Fibroblast of upper back skin (primary cell): ENCODE measurements around the gene SRGAP1.
"Not testable (repeated sequence)": the region's sequence is repeated elsewhere in the genome, so short reads cannot be mapped to it uniquely, and the experiment has no call there.

Experiments
- DNase-seq: peaks from one replicate; pipeline ENCODE4 v3.0.0-alpha.2; 2013

SRGAP1 gene

DNA sequence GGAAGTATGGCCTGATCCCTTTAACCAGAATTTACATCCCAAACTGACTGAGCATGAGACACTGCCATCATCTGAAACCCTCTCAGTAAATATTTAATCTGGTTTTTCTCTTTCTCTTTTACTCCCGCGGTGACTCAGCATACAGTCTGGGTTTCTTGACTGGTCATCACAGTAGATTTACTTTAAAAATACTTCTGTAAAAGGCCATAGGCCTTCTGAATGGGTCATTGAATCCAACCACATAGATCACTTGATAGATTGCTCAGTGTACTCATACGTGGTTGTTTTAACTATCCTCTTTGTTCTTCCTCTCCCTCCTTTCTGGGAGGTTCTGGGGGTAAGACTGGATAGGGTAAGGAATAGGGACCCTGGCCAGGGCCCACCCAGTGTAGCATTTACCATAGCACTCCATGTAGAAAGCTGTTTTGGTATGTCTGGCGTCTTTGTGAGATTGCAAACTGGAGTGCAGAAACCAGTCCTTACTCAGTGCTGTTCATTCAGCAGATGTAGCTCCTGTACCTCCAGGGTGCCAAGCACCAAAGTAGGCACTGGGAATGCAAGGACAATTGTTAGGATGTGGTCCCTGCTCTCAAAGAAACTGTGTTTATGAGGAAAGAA, 165.7 kb downstream of the SRGAP1 start:
- DNase-seq, result peak; percentile 77

- no peak for DNase-seq
These were observed 172.0 kb downstream of the SRGAP1 start for GRCh38 chr12:64016521-64016920.

DNA sequence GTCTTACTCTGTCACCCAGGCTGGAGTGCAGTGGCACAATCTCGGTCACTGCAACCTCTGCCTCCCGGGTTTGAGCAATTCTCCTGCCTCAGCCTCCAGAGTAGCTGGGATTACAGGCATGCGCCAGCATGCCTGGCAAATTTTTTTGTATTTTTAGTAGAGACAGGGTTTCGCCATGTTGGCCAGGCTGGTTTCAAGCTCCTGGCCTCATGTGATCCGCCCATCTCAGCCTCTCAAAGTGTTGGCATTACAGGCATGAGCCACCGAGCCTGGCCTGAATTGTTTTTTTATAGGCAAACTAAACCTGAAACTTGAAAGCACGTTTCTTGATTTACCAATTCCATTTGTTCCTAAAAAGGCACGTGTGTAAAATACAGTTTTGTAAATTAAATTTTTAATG, 173.6 kb downstream of the SRGAP1 start:
- not testable (repeated sequence) for DNase-seq

DNA sequence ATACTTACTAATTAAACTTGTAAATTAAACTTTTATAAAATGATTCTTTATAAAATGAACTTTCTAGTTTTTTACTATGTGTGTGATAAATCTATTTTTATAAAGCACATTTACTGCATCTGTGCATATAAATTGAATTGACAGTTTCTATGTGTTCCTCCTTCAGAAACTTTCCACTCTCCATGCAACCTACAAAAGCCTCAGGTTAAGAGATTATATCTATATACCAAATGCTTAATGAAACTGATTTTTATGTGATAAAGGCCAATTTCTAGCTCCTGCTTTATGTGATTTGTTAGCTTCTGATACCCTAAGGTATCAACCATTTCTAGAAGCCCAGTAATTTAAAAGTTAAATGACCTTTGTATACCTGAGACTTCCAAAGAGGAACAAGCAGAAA, 174.0 kb downstream of the SRGAP1 start:
- no peak for DNase-seq

DNA sequence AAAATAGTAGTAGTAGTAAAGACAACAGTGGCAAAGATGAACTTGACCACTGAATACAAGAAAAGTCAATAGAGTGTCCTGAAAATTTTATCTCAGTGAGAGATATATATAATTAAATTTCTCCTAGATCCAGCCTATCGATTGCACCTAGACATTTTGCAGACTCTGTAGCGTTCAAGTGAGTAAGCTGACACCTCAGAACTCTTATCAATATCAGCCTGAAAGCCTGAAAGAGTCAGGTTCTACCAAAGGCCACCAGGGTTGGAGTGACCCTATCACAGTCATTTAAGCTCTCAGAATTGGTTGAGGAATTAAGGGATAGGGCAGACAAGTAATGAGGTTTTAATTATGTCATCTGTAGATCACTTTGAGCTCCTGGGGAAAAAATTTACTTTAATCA, 174.6 kb downstream of the SRGAP1 start:
- DNase-seq, result no peak

- no peak for DNase-seq
These were observed 175.2 kb downstream of the SRGAP1 start for GRCh38 chr12:64019654-64020053.

DNA sequence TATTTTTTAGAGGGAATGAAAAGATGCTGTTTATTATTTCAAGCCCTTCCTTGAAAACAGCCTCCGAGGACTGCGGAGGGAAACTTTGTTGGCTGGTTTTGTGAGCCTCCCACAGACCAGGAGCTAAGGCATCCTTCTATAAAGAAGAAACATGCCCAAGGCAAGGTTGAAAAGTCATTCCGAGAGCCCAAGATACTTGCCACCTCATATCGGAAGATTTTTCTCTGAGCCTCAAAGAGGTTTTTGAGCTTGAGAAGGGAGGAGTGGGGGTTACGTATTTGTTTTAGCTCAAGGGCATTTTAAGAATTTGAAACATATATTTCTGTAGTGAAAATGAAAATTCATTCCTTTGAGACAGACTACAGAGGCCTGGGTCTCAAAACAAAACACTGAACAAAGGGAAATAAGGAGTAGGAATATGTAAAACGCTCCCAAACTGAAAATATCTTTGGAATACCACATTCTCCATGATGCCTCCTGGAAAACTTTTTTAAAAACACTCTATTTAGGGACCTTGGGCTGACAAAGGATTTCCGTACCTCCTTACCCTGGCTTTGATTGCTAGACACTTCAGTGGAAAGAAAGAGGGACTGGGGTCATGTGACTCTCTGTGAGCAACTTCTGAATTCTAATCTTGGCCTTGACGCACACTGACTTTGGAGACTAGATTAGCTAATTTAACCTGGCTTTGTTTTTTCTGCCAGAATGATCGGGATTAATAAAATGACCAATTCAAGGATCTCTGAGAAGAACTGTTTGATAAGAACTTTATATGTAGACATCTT, 180.9 kb downstream of the SRGAP1 start:
- no peak for DNase-seq

DNA sequence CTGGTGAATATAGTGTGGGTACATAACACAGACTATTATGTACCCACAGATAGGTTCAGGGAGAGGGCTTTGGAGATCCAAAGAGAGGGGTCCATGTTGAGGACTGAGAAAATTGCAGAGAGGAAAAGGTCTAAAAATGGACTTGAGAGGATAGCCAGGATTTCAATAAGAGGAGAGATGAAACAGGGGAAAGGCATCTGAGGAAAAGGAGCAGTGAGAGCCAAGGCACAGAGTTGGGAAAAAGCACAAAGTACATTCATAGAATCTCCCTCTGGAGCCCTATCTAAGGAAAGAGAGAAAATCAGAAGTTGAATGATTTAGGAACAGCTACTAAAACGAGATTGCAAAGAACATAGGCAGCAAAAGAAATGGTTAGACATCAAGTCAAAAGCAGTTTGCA, 182.8 kb downstream of the SRGAP1 start:
- no peak for DNase-seq

DNA sequence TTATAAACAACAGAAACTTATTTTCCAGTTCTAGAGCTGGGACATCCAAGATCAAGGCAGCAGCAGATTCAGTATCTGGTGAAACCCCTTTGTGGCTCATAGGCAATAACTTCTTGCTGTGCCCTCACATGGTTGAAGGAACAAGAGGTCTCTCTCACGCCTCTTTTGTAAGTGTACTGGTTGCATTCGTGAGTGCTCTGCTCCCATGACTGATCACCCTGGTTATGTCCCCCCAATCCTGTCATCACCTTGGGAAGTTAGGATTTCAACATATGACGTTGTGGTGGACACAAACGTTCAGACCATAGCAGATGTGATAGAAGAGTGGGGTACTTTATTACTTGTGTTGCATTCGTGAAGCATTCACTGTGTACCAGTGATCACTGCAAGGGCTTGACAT, 184.0 kb downstream of the SRGAP1 start:
- DNase-seq, result peak; percentile 29

DNA sequence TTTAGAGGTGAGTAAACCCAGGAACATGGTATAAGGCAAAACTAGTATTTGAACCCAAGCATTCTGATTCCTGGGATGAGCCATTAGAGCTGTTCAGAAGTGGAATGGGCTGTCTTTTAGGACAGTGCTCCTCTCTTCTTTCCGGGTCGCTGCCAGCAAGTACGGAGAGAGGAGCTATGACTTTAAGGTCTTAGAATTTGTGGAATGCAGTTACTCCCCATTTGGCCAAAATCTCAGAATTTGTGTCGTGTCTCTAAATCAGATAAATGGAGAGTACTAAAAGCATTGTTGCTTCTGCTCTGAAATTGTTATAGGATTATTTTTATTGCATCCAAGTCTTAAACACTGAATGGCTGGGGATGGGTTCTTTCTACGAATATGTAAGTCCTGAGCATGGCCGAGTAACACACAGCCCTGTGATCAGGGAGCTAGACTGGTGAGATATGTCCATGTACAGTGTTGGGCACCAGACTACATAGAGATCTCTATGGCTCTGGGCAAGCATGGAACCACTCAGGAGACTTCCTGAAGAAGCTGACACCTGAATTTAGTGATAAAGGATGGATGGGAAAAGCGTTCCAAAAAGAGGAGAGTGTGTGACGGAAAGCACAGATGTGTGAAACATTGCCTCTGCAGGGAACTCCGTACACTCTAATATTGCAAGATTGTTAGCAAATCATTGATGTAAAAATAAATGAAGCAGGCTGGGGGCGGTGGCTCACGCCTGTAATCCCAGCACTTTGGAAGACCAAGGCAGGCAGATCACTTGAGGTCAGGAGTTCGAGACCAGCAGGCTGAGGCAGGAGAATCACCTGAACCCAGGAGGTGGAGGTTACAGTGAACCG, 184.7 kb downstream of the SRGAP1 start:
- peak; percentile 81 for DNase-seq

GRCh38 chr12:64030155-64030554, 185.7 kb downstream of the SRGAP1 start:
- DNase-seq, result no peak

- DNase-seq, result not testable (repeated sequence)
These were observed 189.6 kb downstream of the SRGAP1 start for GRCh38 chr12:64034056-64034455.

DNA sequence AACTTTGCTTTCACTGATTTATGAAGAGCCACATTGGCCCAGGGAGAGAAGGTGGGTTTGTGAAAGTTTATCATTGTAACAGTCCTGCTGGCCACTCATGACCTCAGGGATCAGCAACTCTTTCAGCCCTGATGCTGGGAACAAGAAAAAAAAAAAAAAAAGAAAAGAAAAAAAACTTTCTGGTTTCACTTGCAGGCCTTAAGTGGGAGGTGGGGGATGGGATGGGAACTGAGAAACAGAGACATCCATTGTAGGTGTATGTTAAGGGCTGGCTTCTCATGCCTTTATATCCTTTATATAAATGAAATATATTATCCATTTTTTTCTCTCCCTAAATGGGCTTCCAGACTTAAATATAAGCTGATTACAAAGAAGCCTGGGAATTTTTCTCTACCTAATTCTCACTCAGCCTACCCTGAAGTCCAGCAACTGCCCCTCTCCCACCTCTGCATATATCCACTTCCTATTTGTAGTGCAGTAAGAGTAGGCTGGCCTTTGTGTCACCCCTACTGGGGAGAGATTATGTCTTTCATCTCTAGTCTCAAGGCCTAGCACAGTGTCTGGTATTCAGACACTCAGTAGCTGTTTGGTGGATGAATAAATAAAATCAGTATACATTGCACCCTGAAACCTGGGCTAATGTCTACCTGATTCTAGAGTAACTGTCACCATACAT, 190.5 kb downstream of the SRGAP1 start:
- DNase-seq, result no peak

- DNase-seq, result peak; percentile 80
These were observed 191.9 kb downstream of the SRGAP1 start for GRCh38 chr12:64036414-64036813.

- DNase-seq, result peak; percentile 38
These were observed 194.9 kb downstream of the SRGAP1 start for GRCh38 chr12:64039281-64039871.

GRCh38 chr12:64042911-64043310, 198.4 kb downstream of the SRGAP1 start:
- DNase-seq, result peak; percentile 92

GRCh38 chr12:64044191-64044590, 199.7 kb downstream of the SRGAP1 start:
- DNase-seq, result no peak

- DNase-seq, result no peak
These were observed 206.6 kb downstream of the SRGAP1 start for GRCh38 chr12:64051057-64051456.

DNA sequence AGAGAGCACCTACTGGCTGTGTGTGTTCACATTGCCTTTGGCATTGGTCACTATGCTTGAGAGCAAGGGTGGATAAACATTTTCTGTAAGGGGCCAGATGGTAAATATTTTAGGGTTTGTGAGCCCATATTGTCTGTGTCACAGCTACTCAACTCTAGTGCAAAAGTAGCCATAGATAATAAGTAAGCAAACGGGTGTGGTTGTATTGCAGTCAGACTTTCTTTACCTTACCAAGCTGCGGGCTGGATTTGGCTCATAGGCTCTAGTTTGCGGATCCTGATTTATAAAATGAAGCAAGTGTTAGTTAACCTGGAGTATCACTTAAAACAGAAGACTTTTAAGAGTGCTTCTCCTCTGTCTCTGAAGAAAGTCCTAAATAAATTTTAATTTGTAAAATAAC, 208.6 kb downstream of the SRGAP1 start:
- DNase-seq, result no peak

- no peak for DNase-seq
These were observed 209.6 kb downstream of the SRGAP1 start for GRCh38 chr12:64054079-64054520.

DNA sequence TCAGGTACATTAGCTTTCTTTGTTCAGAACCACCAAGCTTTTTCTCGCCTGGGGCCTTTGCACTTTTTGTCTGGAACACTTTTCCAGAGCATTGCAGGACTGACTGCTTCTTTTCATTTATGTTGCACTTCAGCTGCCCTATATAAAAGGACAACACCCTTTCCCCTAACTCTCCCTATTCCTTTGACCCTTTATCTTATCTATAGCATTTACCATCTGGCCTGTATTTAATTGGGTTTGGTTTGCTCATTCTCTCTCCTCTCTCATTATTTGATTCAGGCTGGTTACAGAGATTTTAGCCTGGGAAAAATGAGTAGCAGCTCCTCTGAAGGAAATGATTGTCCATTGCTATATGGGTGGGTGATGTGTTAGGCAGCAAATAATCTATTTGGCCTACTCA, 212.2 kb downstream of the SRGAP1 start:
- DNase-seq, result no peak

GRCh38 chr12:64057706-64058105, 213.2 kb downstream of the SRGAP1 start:
- no peak for DNase-seq
